NCI-H1417 (cell line): ENCODE measurements around the gene RPL15.
"Not testable (repeated sequence)": the region's sequence is repeated elsewhere in the genome, so short reads cannot be mapped to it uniquely, and the experiment has no call there.

Source experiments
- DNase-seq, 3 experiments: peaks; one replicate each; lab custom pipeline; 2025; lab: John Stamatoyannopoulos, UW

Gene RPL15

GRCh38 chr3:23889386-23889785 lies 27.5 kb upstream of the RPL15 start:
- no peak for DNase-seq

DNA sequence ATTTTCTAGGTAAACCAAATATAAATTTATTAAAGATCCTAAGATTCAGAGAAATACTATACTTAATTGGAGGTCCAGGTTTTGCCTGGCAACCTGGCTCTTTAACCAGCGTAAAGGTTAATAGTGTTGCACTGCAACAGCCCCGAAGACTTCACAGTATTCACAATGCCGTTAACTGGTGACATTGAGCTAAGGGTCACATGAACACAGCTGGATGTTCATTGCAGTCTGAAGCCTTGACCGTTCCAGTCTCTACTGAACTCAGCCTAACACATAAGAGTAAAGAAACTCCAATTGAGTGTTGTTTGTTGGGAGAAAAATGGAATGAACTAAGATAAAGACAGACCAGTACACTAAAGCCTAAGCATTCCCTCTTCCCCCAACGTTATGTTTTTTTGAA lies 27.0 kb upstream of the RPL15 start:
- no peak for DNase-seq

- DNase-seq = no peak
These were observed 22.5 kb upstream of the RPL15 start for GRCh38 chr3:23894254-23895061.

- DNase-seq = no peak
These were observed 21.8 kb upstream of the RPL15 start for GRCh38 chr3:23895181-23895580.

- DNase-seq = no peak
These were observed 16.2 kb upstream of the RPL15 start for GRCh38 chr3:23900744-23901143.

GRCh38 chr3:23904545-23904944 lies 12.4 kb upstream of the RPL15 start:
- DNase-seq = no peak

DNA sequence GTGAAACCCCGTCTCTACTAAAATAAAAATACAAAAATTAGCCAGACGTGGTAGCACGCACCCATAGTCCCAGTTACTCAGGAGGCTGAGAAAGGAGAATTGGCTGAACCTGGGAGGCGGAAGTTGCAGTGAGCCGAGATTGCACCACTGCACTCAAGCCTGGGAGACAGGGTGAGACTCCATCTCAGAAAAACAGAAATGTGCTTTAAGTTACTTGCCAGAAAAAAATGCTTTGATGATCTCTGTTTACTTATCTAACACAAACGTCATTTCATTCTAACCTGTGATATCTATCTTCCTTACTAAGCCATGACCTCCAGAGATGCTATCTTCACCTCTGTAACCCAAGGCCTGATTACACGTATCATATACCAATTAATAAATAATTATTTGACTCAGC lies 7.6 kb upstream of the RPL15 start:
- no peak for DNase-seq

DNA sequence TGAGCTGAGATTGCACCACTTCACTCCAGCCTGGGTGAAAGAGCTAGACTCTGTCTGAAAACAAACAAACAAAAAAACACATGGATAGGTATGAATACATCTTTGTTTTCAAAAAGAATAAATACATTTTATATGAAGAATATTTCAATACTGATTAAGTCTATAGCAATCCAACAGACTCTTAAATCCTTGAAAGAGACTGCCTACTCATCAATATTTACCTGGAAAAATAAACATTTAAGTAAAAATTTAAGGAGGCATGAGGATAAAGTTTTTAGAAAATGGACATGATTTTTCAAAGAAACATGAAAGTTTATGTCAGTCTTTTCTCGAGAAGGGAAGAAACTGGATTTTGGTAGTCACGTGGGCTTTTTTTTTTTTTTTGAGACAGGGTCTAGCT lies 5.5 kb upstream of the RPL15 start:
- no peak for DNase-seq

- DNase-seq = not testable (repeated sequence)
These were observed 4.6 kb upstream of the RPL15 start for GRCh38 chr3:23912335-23912734.

DNA sequence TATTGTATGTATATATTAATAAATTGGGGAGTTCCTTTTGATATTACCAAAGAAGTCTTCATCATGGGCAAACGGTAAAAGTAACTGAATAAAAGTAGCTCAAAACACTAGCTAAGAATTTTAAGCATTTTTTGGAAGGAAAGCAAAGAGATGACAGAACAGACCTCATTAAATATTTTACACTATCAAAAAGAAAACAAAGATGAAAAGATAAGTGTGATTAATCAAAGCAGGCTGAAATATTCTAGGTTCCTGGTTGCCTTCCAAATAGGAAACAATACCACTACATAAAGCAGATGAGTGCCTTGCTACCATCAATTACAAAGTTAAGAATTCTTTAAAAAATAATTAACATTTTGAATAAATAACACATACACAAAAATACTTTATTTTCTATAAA lies 3.8 kb upstream of the RPL15 start:
- no peak for DNase-seq

DNA sequence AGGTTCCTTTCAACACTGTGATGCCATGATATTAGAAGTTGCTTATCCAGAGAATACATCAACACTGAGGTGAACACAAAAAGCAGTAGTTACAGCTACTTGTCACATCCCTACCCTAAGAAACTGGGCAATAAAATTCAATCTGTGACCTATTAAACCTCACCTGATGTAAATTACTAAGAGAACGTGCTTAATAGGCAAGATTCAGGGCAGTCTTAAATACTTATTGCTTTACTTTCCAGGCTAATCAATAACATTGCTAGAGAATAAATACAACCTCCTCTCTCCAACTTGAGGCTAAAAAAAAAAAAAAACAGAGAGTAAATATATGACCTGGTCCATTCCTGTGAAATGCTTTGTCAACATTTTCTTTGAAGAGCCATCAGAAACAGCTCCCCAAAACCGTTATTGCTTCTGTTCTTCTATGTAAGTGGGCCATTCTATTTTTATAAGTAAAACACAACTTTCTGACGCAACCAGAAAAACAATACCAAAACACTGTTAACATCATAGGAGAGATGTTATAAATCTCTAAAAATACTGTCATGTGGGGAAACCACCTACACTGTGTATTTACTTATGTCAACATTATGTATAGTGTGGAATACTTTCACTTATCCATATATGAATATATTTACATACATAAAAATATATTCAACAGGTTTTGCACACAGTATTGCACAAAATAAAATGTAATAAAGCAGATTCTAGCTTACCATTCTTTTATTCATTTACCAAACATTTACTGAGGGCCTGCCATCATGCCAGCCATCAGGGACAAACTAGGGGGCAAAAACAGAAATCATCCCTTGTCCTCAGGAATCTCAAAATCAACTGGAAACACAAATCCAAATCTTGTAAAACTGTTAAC lies 2.8 kb upstream of the RPL15 start:
- DNase-seq = peak in 1 of 3 experiments; percentile 1

DNA sequence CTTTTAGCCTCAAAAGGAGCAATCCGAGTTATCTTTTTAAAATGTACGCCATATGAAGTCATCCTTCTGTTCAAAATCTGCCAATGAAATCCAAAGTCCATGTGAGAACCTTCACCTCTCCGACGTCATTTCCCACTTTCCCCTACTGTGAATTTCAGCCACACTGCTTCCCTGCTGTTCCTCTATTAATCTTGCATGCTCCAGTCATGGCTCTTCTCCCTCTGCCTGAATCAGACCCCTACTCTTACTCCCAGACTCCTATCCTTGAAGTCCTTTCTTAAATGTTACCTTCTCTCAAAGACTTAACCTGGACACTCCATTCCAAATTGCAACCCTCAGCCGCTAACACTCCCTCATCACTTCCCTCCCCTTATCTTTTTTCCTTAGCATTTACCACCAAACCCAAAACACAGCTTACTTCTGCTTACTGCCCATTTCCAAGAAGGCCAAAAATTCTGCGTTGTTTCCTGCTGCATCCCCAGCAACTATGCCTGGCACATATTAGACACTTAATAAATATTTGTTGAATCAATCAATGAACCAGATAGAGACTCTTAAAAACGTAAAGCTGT lies 1.3 kb upstream of the RPL15 start:
- DNase-seq = peak in 2 of 3 experiments; percentile 13 to 56

- DNase-seq = peak in 1 of 3 experiments; percentile 50
These were observed 613 bp upstream of the RPL15 start for GRCh38 chr3:23916152-23916885.

GRCh38 chr3:23917679-23918303 lies 859 bp downstream of the RPL15 start:
- DNase-seq = peak in 1 of 3 experiments; percentile 26

DNA sequence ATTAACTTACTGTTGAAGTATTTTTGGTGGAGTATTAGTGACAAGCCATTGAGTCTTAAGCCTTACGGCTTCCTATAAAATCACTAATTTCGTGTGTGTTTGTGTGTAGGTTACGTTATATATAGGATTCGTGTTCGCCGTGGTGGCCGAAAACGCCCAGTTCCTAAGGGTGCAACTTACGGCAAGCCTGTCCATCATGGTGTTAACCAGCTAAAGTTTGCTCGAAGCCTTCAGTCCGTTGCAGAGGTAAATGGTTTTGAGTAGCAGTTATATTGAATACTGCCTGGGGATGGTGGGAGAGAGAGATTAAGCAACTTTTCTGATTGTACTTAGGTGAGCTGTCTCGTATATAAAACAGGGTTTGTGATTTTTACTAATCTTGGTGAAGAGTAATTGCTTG lies 1.4 kb downstream of the RPL15 start:
- not testable (repeated sequence) for DNase-seq

GRCh38 chr3:23919628-23920027 lies 2.7 kb downstream of the RPL15 start:
- no peak for DNase-seq

- peak in 1 of 3 experiments; percentile 3 for DNase-seq
These were observed 3.3 kb downstream of the RPL15 start for GRCh38 chr3:23920151-23920655.

- DNase-seq = no peak
These were observed 4.2 kb downstream of the RPL15 start for GRCh38 chr3:23921052-23921511.

GRCh38 chr3:23923786-23924185 lies 6.9 kb downstream of the RPL15 start:
- DNase-seq = no peak

DNA sequence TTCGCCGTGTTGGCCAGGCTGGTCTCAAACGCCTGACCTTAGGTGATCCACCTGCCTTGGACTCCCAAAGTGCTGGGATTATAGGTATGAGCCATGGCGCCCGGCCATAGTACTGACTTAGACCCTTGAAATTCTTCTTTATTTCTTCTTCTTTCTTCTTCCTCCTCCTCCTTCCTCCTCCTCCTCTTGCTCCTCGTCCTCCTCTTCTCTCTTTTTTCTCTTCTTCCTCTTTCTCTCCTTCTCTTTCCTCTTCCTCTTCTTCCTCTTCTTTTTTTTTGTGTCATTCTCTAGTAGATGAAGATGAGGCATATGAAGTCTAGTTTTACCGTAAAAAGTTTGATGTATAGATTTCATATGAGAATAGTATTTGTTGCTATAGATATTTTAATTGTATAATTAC lies 9.3 kb downstream of the RPL15 start:
- DNase-seq = no peak

- no peak for DNase-seq
These were observed 9.8 kb downstream of the RPL15 start for GRCh38 chr3:23926736-23927135.
